Activated CD4-positive, alpha-beta T cell treated with anti-CD3 and anti-CD28 coated beads for 24 hours (primary cell): ENCODE data around the gene ZIC1.

Experiments used
- DNase-seq, 2 donors: peaks; one replicate each; pipeline ENCODE4 v3.0.0-alpha.2; 2020; ENCODE audit warnings: low read depth in 2 of 2

ZIC1 gene

DNA sequence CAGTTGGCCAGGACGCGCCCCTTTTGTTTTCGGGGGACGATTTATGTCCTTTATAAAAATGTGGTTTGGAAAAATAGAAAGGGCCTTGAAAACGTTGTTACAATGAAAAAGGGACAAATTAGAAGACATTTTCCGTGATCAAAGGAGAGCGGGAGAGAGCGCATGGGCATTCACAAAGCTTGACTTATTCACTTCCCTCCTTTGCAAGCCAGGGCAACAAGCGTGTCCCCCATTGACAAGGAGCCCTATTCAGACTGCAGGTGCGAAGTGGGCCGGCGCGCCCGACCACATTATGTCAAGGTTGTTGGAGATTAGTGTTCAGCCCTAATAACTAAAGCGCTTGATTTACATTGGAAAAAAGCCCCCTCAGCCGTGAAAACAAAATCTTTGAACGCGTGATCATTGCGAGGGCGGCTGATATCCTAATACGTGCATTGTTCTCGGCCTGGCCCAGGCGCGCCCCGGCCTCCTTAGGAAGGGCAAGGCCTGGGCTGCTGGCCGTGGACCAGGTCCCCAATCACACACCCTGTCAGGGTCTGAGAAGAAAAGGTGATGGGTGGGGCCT, 28.7 kb upstream of the ZIC1 start:
- no peak for DNase-seq

DNA sequence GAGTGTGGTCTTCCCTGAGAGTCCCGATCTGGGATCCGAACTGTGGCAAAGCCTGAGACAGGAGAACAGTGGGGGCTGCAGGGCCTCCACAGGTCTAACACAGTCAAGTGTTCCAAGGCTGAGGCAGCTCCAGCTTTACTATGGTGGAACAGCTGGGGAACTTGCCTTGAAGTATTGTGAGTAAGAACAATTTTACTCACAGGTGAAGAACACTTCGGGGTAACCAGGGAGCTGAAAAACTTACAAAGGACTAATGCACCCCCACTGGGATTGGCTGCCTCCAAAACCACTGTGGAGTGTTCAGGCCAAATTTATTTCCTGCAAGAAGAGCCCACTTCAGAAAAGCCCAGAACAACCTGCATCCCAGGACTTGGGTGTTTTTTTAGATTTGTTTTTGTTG, 28.2 kb upstream of the ZIC1 start:
- DNase-seq: no peak

DNA sequence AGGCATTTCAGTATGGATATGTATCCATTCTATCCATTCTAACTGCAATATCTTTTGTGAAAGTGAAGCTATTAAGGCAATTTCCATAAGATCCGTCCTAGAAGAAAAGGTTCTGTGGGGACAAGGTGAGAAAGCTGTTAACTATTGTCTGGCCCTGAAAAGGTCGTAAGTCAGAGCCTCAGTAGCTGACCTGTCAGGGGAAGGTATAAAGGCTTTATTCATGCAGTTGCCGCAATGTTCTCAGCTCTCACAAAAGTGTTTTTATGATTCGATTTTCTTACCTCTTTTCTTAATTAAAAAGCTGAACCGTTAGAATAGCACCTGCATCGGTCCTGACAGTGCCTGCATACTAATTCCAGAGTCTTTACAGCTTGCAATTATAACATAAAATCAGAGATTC, 27.6 kb upstream of the ZIC1 start:
- no peak for DNase-seq

DNA sequence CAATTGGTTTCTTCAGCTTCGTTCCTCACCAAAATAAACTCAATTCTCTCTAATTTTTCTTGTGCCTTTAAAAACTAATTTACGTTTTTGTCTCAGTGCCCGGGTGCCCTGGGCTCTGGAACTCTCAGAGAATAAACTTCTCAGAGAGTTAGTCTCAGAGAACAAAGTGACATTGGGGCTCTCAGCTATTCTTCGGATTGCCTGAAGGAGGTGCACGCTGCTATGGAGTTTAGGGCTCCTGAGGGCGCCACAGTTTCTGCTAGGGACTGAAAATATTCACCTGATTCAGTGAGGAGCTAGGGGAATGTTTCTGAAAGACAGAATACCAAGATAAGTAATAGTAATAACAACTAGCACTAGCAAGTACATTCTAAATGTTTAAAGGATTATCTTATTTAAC, 25.5 kb upstream of the ZIC1 start:
- no peak for DNase-seq

DNA sequence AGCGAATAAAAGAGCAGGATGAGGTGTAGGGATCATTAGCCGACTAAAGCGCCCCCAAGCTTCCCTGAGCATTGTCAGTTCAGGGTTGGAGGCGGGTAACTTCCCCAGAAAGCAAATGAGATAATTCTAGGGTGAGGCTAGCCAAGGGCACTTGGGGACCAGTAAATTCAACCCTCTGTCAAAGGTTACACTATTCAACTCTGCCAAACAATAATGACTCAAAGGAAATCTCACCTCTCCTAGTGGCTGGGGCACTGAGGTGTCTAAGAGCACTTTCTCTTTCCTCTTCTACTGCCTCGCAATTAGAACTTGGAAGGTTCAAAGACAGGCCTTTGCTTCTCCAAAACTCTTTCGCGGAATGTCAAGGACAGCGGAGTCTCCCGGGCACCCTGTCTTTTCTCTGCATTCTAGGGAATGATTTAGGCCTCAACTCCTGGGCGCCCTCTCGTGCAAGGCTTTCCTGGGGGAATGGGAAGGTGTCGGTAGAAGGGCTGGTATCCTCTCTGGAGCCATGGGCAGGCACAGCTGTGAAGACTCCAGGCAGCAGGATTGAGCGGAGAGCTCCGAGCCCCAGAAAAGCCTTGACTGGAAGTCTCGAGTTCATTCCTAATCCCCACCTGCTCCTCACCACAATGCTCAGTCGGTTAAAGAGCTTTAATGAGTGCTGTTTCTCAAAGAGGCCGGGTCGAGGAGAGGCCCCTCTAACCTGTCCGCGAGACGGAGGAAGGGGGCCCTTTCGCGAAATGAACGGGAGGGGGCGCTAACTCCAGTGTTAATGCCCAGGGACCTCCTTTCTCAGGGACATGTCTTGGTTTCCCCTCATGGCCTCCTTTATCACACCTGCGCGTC, 24.7 kb upstream of the ZIC1 start:
- DNase-seq: no peak

DNA sequence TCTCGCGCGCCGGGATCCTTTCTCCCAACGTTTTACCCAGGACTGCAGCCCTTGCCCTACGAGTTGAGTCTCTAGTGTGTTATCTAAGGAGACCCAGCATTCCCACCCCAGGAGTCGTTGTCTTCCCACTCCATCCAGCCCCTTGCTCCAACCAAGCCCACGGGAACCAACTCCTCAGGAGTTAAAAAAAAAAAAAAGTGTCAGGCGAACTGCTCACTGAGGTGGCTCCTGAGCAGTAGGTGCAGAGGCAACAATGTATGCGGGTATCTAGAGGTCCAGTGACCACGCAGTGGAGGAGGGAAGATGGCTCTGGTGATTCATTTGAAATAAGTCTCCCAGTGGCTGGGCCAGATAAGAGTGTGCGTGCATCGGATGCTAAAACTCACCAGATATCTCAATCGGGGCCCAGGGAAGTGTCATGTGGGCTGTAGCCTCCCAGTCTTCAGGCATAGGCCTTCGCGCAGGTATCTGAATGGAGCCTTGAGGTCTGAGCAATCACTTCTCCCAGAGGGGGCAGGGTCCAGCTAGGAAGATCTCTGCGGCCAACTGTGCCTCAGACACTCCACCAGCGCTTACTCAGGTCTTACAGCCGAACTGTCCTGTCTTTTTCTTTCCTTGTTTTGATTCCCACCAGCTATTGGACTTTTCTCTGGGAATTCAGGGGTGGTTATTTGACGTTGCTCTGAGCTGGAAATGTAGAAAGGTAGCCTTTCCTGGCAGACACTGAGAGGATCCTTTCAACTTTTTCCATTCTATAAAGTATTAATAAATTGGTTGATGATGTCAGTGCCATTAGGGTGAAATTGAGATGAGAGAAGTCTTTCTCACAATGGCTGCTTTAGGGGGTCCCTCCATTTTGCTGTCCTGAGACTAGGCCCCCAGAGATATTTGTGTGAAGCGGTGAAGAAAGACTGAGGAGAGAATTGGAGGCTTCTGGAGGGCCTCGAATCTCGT, 23.8 kb upstream of the ZIC1 start:
- DNase-seq: no peak

DNA sequence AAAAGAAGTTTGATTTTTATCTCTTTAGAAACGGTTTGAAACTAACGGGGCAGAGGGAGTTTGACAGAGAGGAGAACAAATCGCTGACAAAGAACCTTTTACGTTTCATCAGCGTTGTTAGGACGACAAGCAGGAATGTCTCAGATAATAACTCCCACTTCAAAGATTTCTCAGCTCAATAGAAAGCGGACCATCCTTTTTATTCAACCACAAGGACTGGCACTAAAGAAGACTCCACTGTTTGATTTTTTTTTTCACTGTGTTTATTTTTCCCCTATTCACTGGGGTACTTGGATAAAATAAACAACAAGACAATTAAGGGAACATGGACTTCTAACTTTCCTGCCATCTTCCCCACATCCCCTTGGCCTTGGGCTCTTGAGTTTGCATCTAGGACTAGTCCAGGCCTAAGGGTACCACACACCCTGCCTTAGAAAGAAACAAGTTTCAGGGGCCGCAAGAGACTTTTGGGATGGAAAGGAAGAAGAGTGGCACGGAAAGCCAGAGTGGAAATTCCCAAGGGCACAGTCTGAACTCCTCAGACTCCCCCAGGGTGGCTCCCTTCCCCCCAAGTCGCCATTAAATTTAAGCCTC, 21.8 kb upstream of the ZIC1 start:
- no peak for DNase-seq

DNA sequence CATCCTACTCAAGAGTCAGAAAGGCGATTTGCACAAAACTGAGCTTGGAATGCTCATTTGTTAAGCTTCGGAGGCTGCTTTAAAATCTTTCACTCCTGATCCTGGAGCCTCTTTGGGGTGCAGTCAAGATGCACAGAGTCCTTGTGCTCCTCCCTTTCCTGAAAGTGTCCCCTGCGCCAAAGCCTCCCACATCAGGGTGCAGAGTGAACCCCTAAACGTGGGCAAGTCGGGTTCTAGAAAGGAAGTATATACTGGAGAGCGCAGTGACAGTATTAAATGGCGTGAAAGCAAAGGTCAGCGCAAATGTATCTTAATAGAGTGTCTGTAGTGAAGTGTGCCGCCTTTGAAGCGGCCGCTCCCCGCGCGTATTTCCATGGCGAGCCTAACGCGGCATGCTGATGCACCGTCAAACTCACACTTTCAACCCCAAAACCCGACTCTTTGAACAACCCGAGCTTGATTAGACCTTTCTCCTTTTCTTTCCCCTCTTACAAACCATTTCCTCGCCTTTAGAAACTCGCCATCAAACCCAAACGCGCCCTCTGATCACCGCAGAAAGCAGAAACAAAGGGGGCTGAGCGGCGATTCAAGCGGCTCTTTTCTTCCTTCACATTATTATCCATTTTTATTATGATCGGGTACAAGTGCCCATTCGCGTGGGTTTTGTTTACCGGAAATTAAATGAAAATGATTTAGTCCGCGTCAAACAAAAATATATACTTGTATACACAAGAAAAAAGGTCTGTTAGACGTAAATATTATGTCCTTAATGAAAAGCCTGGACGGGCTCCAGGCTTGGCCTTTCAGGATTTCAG, 21.1 kb upstream of the ZIC1 start:
- DNase-seq: no peak

DNA sequence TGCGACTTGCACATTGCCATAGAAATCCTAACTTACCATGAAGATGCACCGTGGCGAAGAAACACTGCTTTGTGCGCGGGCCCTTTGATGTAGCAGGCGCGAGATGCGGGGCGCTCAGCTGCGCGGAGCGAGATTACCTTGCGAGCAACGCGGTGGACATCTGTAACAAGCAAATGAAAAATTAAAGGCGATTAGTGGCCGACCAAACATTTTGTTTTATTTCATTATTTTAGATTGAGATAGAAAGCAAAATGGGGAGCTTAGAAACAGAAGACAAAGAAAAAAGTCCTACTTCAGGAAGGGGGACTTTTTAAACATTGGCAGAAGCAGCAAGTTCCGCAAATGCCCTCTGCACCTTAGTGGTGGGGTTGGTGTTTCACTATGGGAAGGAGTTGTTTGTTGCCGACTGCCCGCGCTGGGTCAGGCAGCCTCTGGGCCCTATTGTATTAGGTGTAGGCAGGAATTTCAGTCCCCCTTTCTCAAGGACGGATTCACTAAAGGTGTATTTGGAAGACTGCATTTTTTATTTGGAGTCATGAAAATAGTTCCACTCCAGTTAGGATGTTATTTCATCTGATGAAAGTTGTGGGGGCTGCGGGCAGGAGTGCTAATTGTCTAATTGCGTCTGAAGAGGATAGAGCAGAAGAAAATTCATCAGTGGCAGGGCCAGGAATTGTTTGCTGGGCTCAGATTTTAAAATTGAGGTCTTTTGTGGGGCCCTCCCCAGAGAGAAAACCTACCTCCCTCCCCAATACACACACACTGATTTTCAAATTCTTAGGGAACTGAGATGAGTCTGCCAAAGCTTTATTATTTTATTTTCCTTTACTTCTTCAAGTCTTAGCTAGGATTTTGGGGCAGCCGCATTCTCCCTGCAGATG, 20.2 kb upstream of the ZIC1 start:
- no peak for DNase-seq

DNA sequence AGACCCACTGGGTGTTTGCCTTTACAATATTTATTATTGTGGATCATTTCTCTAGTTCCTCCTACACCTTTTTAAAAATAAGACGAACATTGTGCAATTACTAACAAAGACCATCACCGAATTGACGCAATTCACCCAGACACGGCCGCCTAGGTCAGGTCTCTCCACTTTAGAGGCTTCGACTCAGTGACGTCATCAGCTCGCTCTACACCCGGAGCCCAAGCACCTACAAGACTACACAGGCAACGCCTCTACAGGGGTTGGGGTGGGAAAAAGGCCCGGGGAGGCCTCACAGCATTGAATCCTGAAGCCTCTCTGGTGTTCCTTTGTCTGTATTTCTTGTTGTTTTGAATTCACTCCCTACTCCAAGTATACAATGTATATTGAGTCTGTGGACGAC, 19.4 kb upstream of the ZIC1 start:
- DNase-seq: no peak

DNA sequence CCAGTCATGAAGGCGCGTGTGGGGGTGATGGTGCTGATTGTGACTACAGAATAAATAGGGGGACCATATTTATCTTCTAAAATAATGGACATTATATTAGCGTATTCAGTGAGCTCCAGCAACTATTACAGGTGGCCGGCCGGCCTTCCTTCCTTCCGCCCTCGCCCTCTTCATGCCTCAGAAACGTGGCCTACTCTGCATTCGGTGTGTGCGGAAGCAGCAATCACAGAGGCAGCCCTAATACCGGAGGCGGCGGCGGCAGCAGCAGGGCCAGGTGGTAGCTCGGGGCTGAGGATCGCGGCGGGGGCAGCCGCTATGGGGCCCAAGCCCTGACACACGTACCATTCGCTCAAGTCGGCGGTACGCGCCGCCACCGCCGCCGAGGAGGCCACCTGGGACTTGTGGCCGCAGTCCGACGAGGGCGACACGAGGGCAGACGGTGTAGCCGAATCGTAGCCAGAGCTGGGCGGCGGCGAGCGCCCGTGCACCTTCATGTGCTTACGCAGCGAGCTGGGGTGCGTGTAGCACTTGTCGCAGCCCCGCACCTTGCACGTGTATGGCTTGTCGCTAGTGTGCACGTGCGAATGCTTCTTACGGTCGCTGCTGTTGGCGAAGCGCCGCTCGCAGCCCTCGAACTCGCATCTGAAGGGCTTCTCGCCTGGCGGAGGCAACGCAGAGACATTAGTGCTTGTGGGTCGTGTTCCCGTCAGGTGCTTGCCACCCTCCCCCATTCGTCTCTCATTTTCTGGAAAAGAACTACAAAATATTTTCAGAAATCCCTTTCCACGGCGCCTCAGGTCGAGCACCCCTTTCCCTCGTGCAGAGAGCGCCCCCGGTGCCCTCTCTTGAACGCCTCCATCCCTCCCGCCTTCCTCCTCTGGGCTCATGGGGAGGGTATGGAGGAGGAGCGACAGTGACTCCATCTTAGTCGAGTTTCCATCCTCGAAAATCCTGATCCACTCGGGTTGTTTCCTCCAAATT, 18.3 kb upstream of the ZIC1 start:
- DNase-seq: no peak

DNA sequence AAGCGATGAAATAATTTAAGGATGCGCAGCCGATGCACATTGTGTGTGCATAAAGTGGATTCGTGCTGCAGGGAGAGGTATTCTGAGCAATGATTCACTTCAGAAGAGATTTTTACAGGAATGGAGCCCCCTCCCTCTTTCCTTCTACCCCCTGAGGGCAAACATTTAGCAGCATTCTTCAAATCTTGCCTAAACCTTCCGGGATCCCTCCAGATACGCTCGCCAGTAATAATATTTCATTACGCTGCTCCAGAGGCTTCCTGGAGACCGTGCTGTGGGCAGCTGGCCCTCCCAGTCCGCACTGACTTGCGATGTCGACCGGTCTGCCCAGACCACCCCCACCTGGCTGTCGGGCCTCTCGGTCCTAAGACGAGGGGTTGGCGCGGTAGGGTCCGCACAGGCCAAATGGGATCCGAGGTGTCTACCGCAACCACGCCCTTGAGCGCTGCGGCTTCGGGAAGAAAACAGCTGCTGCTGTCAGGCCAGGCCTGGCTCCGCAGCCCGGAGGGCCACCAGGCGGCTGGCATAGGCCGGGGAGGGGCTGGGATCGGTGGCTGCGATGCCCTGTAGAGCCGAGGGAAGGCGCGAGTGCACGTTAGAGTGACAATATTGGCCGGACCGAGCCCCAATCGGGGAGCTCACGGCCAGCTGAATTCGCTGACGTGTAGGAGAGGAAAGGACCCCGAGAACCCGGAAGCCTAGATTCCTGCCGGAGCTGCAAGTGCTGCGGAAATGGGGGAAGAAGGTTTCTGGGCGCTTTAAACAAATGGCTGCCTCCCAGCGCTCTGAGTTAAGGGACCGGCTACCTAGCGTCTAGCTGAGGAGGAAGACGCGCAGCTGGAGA, 17.2 kb upstream of the ZIC1 start:
- no peak for DNase-seq

DNA sequence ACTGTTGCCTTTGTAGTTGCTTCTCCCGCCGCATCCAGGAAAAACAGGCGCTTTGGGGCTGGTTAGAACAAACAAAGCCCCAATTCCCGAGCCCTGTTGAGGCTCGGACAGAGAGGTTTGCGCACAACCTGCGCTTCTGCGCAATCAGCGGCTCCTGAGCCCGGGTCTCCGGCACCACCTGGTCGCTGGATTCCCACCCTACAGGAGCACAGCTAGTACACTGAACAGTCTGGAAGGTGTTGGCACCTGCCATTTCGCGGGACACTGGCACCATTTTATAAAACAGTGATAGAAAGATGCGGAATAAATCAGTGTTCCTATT, 16.6 kb upstream of the ZIC1 start:
- no peak for DNase-seq

DNA sequence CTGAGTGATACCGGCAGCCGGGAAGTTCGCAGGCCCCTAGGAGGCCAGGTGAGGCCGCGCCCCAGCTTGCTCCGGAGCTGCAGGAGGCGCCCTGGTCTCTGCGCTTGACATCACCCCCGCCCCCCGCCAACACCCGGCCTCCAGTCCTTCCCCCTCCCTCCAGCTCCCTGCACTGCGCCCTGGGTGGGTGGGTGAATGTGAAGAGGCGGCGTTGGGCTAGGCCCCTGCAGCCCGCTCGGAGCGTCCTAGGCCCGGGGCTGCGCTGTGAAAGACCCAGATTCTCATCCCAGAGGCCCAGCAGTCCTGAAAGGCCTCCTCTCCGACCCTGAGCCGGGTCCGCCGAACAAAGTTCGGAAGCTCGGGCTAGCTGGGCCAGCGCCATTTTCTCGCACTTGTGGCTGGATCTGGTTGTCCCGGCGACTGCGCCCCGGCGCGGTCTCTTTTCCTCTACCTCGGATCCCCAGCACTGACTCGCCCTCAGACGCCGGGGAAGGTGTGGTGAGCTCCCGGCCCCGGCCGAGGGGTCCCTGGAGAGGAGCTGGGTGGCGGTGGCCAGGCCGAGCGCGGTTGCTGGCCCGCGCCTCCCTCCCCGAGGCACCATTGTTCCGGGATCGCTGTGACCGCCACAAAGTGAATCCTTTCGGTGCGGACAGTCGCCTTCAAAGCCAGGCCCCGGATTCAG, 15.8 kb upstream of the ZIC1 start:
- DNase-seq: no peak

DNA sequence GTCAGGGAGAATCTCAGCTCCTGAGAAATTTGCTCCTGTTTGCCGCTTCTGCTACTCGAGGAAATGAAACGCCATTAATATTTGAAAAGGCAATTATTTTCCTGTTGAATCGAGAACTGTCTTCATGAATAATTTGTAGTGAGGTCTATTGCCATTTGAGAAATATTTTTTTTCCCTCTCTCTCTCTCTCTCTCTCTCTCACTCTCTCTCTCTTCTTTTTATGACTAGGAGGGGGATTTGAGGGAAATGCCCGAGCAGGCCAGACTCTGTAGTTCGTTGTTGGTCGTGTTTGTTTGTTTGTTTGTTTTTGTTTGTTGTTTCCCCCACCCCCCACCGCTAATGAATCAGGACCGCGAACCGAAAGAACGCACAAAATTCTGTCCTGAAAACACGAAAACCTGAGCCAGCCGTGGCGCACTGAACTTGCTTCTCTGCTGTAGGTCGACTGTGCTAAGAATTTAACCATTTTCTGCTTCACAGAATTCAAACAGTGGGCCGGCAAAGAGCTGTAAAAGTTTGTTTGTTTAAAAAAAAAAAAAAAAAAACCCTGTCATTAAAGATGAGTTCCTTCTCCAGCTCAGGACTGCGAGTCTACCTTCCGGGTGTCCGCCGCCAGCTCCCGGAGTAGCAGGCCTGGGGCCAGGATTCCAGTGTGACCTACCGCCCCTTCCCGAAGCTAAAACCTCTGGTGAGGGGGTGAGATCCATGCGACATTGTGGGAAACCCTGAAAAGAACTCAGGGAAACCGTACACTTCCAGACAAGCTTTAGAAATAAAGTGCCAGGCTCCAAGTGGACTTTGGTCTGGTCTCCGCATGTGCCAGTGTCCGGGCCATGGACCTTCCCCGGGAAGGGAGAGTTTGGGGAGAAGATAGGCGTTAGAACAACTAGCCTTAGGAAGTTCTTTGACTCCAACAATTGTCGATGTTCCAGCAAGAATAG, 15.0 kb upstream of the ZIC1 start:
- no peak for DNase-seq

DNA sequence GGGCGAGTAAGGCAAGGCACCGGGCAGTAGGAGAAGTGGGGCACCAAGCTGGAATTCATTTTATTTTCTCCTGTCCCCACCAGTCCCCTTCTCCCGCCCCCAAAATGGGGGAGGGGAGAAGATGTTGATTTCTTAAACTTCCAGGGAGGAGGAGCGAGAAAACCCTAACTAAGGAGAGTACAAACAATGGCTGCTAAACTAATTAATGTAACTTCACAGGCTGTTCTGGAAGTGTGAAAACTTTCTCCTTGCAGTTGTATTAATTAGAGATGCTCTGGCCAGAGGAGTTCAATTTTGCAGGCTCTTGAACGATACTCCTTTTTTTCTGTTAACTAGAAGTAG, 14.3 kb upstream of the ZIC1 start:
- no peak for DNase-seq
